Upper lobe of left lung (tissue), 6 donors: ENCODE measurements around the gene AMPD3. TPM values are rescaled to one million over a fixed set of nuclear protein-coding genes. Genes with fewer than 3 reads are reported as not detected.

Source experiments
- ATAC-seq, 2 donors: fragments of 200-7000 bp; cut with Tn5 transposase; one replicate each; pipeline ENCODE4 v1.9.1; 2022; ENCODE audit warnings: mild to moderate bottlenecking in 2 of 2, moderate library complexity in 2 of 2; ENCODE audit not compliant: low FRiP score in 2 of 2
- DNase-seq, 2 donors: peaks; one replicate each; pipeline ENCODE4 v3.0.0-alpha.2; 2019 to 2020
- H3K27ac ChIP-seq, 4 donors: fragments of 200-600 bp; sonication (generic); one replicate each; pipeline ENCODE4 v1.5.1; 2016 to 2019
- H3K27me3 ChIP-seq, 4 donors: fragments of 200-600 bp; sonication (generic); one replicate each; pipeline ENCODE4 v1.5.1; 2017 to 2019
- H3K36me3 ChIP-seq, 4 donors: fragments of 200-600 bp; sonication (generic); one replicate each; pipeline ENCODE4 v1.5.1; 2016 to 2019
- H3K4me1 ChIP-seq, 4 donors: fragments of 200-600 bp; sonication (generic); one replicate each; pipeline ENCODE4 v1.5.1; 2018 to 2019
- H3K4me3 ChIP-seq, 4 donors: fragments of 200-600 bp; sonication (generic); one replicate each; pipeline ENCODE4 v1.5.1; 2017 to 2019; ENCODE audit warnings: mild to moderate bottlenecking in 2 of 4, moderate library complexity in 1 of 4
- H3K9me3 ChIP-seq, 4 donors: fragments of 200-600 bp; sonication (generic); one replicate each; pipeline ENCODE4 v1.5.1; 2018 to 2019
- CTCF ChIP-seq, 6 experiments: fragments of 450-650 bp in 4 of 6; fragments of 200-600 bp in 2 of 6; sonication (generic) in 2 of 6; IDR thresholded peaks; one replicate each; pipeline ENCODE4 v1.5.1; 2016 to 2019; ENCODE audit warnings: antibody characterized with exemption in 6 of 6
- EP300 ChIP-seq, 4 donors: sonication (generic); formaldehyde crosslinking; IDR thresholded peaks; one replicate each; pipeline ENCODE4 v1.5.1; 2017; ENCODE audit warnings: antibody characterized with exemption in 4 of 4, control low read depth in 2 of 4
- POLR2A ChIP-seq, 4 donors: fragments of 450-650 bp; IDR thresholded peaks; one replicate each; pipeline ENCODE4 v1.5.1; 2016 to 2017; ENCODE audit warnings: antibody characterized with exemption in 4 of 4, mild to moderate bottlenecking in 2 of 4
- POLR2AphosphoS5 ChIP-seq, 2 donors: sonication (generic); formaldehyde crosslinking; IDR thresholded peaks; one replicate each; pipeline ENCODE4 v1.5.1; 2017; ENCODE audit warnings: antibody characterized with exemption in 2 of 2
- WGBS, 2 donors: methylation state at CpG; one replicate each; pipeline ENCODE4 v1.1.5; 2017 to 2018; 5-methylcytosine and 5-hydroxymethylcytosine counted together
- total RNA-seq, 6 donors: library from RNA; depleted of rRNA in 4 of 6; stranded (reverse); fragments of >200 nt in 4 of 6; gene quantifications; one replicate each; pipeline versions ENCODE4 v1.1.0 to v1.2.1, GENCODE V29; 2016 to 2021
- donor health status: DM: no; HTN: no; CAD: no; lungs with moderate emphysema.
- donor health status: DM: no; HTN: yes; CAD: no; lungs with severe emphysema.

AMPD3 gene
- total RNA-seq, 6 donors from 2014 or later = 5.4 to 49.2 (median 9.3) TPM

GRCh38 chr11:10480760-10481159 is 25.7 kb downstream of the AMPD3 start:
- peaks cover 0 to 20% (median 11%) of the 10 kb centered on the region in 4 donors for H3K36me3 ChIP-seq
- no peak overlapping the region for H3K27ac ChIP-seq
- no peak for TF ChIP-seq CTCF (IDR thresholded peaks at IDR 0.05)
- TF ChIP-seq POLR2A (IDR thresholded peaks at IDR 0.05) = no peak
- TF ChIP-seq POLR2AphosphoS5 (IDR thresholded peaks at IDR 0.05) = no peak
- DNase-seq (no peak), ATAC-seq (no peak)
- no peaks in the 10 kb centered on the region for H3K9me3 ChIP-seq
- WGBS, 2 donors = 72 to 75% methylated on average over 2 of the region's 2 CpGs
- H3K4me1 ChIP-seq = no peaks in the 10 kb centered on the region
- H3K27me3 ChIP-seq = no peaks in the 10 kb centered on the region
- no peak overlapping the region for H3K4me3 ChIP-seq

- Histone ChIP-seq H3K9me3 (no peaks in the 10 kb centered on the region), H3K4me3 (no peak overlapping the region), H3K36me3 (peaks cover 0 to 24% (median 15%) of the 10 kb centered on the region in 4 donors), H3K27ac (peak overlapping the region in 2 of 4 donors; percentile 2 to 21), H3K27me3 (no peaks in the 10 kb centered on the region), H3K4me1 (no peaks in the 10 kb centered on the region)
- WGBS, 2 donors = 94 to 95% methylated on average over 16 of the region's 16 CpGs
- DNase-seq (peak in 1 of 2 donors; percentile 42), ATAC-seq (no peak)
- no peak for TF ChIP-seq EP300 (IDR thresholded peaks at IDR 0.05)
- TF ChIP-seq POLR2A (IDR thresholded peaks at IDR 0.05) = no peak
- no peak for TF ChIP-seq POLR2AphosphoS5 (IDR thresholded peaks at IDR 0.05)
- no peak for TF ChIP-seq CTCF (IDR thresholded peaks at IDR 0.05)
These were observed 26.7 kb downstream of the AMPD3 start for GRCh38 chr11:10481560-10482349.

- no peak overlapping the region for H3K27ac ChIP-seq
- TF ChIP-seq EP300 (IDR thresholded peaks at IDR 0.05) (no peak), CTCF (IDR thresholded peaks at IDR 0.05) (no peak)
- WGBS, 2 donors = 92 to 100% methylated on average over 1 of the region's 1 CpG
- H3K9me3 ChIP-seq = no peaks in the 10 kb centered on the region
- no peaks in the 10 kb centered on the region for H3K27me3 ChIP-seq
- no peak overlapping the region for H3K4me3 ChIP-seq
- H3K4me1 ChIP-seq = peaks cover 0 to 2% (median 0%) of the 10 kb centered on the region in 4 donors
- DNase-seq (no peak), ATAC-seq (no peak)
- H3K36me3 ChIP-seq = peaks cover 5 to 32% (median 19%) of the 10 kb centered on the region in 4 donors
These were observed 28.1 kb downstream of the AMPD3 start for GRCh38 chr11:10483174-10483573.

- Histone ChIP-seq H3K27me3 (no peaks in the 10 kb centered on the region), H3K9me3 (no peaks in the 10 kb centered on the region), H3K4me1 (peaks cover 0 to 6% (median 0%) of the 10 kb centered on the region in 4 donors), H3K36me3 (peaks cover 5 to 33% (median 17%) of the 10 kb centered on the region in 4 donors), H3K4me3 (no peak overlapping the region), H3K27ac (no peak overlapping the region)
- TF ChIP-seq POLR2AphosphoS5 (IDR thresholded peaks at IDR 0.05) = no peak
- TF ChIP-seq POLR2A (IDR thresholded peaks at IDR 0.05) = no peak
- no peak for TF ChIP-seq EP300 (IDR thresholded peaks at IDR 0.05)
- no peak for TF ChIP-seq CTCF (IDR thresholded peaks at IDR 0.05)
- WGBS, 2 donors = 75 to 78% methylated on average over 3 of the region's 3 CpGs
- DNase-seq (no peak), ATAC-seq (no peak)
These were observed 28.5 kb downstream of the AMPD3 start for GRCh38 chr11:10483584-10483983.
